ENCODE measurements around the gene AGXT. TPM values are rescaled to one million over a fixed set of nuclear protein-coding genes. Genes with fewer than 3 reads are reported as not detected.

AGXT gene
- total and polyA plus RNA-seq, 2 of the 8 experiments (the other 6 are each of a cell fraction or from before 2014, with no cell fraction given): 0.03 TPM; not detected in 1

GRCh38 chr2:240864475-240864874 is 4.1 kb upstream of the AGXT start:
- no peak overlapping the region for H4K91ac ChIP-seq (replicated peaks; ENCODE audit: insufficient read length, low read length)
- no peak for FAIRE-seq
- no peak overlapping the region for H2AFZ ChIP-seq (ENCODE audit: low read length)

More at GRCh38 chr2:240864475-240864874, 4.1 kb upstream of the AGXT start:
- no peaks in the 10 kb centered on the region for H3K27me3 ChIP-seq (replicated peaks in 1 of 4; ENCODE audit: control insufficient read depth in 3 of 4, extremely low read depth in 1 of 4, insufficient read depth in 3 of 4, low read length in 3 of 4)
- no peak overlapping the region for H3K4ac ChIP-seq (replicated peaks; ENCODE audit: insufficient read length, low read depth, low read length)
- no peak overlapping the region for H2BK12ac ChIP-seq (ENCODE audit: low read depth, low read length)
- WGBS, 2 experiments (ENCODE audit: extremely low coverage in 1 of 2, insufficient coverage in 1 of 2, insufficient read length in 1 of 2, insufficient replicate concordance in 2 of 2, low coverage in 1 of 2, low lambda C conversion rate in 2 of 2, missing lambda C conversion rate in 1 of 2): 88% methylated on average over 3 of the region's 3 CpGs; no CpG with 5 or more reads in 1 of the 2 experiments
- no peak overlapping the region for H4K5ac ChIP-seq (ENCODE audit: insufficient read length, low read depth, low read length)
- H2BK20ac ChIP-seq (ENCODE audit: low read length): no peak overlapping the region
- ChIA-PET CTCF (ENCODE audit: partially characterized antibody) (interaction anchor here (0.6 to 3.4 kb wide), 3 partner anchors 9 to 236 kb away, joined by 3 to 13 read pairs (median 7); no protein-coding TSS in a partner anchor), POLR2A (ENCODE audit: partially characterized antibody) (no interaction called here)
- no peak overlapping the region for H3K4me2 ChIP-seq (ENCODE audit: insufficient read depth in 1 of 2, low read depth in 2 of 2, low read length in 2 of 2)
- TF ChIP-seq CBX8 (IDR thresholded peaks at IDR 0.05; ENCODE audit: borderline replicate concordance, low read depth, low read length) (no peak), RNF2 (IDR thresholded peaks at IDR 0.05; ENCODE audit: borderline replicate concordance, low read depth, low read length, missing control alignments, poor library complexity, severe bottlenecking) (no peak), EP300 (IDR thresholded peaks at IDR 0.05; ENCODE audit: borderline replicate concordance in 1 of 2, low read depth in 2 of 2, low read length in 2 of 2) (no peak), RFX5 (IDR thresholded peaks at IDR 0.05; ENCODE audit: borderline replicate concordance, low read depth, low read length) (no peak), ATF3 (IDR thresholded peaks at IDR 0.05; ENCODE audit: insufficient read depth, low read depth, low read length) (no peak), BACH1 (IDR thresholded peaks at IDR 0.05; ENCODE audit: low read length) (no peak)
- H3K4me3 ChIP-seq (ENCODE audit: extremely low read depth in 1 of 4, insufficient read depth in 2 of 4, low read depth in 3 of 4, low read length in 4 of 4): no peak overlapping the region
- no peaks in the 10 kb centered on the region for H3K4me1 ChIP-seq (replicated peaks in 1 of 4; ENCODE audit: control insufficient read depth in 3 of 4, insufficient read depth in 4 of 4, low read length in 3 of 4)
- no peaks in the 10 kb centered on the region for H3K79me1 ChIP-seq (ENCODE audit: low read depth, low read length)
- no peak overlapping the region for H3K18ac ChIP-seq (ENCODE audit: extremely low read depth, low read length)
- no peak overlapping the region for H4K8ac ChIP-seq (ENCODE audit: extremely low read depth, insufficient read depth, low read length)
- H3K9ac ChIP-seq (replicated peaks in 1 of 4; ENCODE audit: extremely low read depth in 1 of 4, low read depth in 3 of 4, low read length in 3 of 4): no peak overlapping the region
- no peak for DNase-seq (ENCODE audit: low read depth in 1 of 2, low spot score in 2 of 2)
- no peak overlapping the region for H3K27ac ChIP-seq (ENCODE audit: low read depth, low read length)
- H3K36me3 ChIP-seq (ENCODE audit: control insufficient read depth in 2 of 4, insufficient read depth in 4 of 4, low read length in 3 of 4): no peaks in the 10 kb centered on the region
- H3K9me3 ChIP-seq (ENCODE audit: insufficient read depth in 2 of 2, low read depth in 1 of 2, low read length in 1 of 2): no peaks in the 10 kb centered on the region
- no peak overlapping the region for H2BK120ac ChIP-seq (replicated peaks; ENCODE audit: low read depth, low read length)
- no peak overlapping the region for H3K56ac ChIP-seq (replicated peaks; ENCODE audit: insufficient read length, low read depth, low read length)
- no peak overlapping the region for H3K23ac ChIP-seq (ENCODE audit: insufficient read length)
- H4K20me1 ChIP-seq (replicated peaks in 1 of 2; ENCODE audit: control insufficient read depth in 1 of 2, insufficient read depth in 2 of 2, low read length in 2 of 2): no peaks in the 10 kb centered on the region
- no peak overlapping the region for H2BK5ac ChIP-seq (ENCODE audit: low read depth, low read length)
- H3K14ac ChIP-seq (ENCODE audit: insufficient read length): no peak overlapping the region
- H2BK15ac ChIP-seq (ENCODE audit: low read length): no peak overlapping the region
- H2AK5ac ChIP-seq (ENCODE audit: low read depth, low read length): no peak overlapping the region
- H3K23me2 ChIP-seq (ENCODE audit: low read depth, low read length): no peaks in the 10 kb centered on the region
- no peaks in the 10 kb centered on the region for H3K79me2 ChIP-seq (ENCODE audit: control insufficient read depth in 1 of 2, insufficient read depth in 2 of 2, low read length in 2 of 2)

Data from H1 (cell line).